NCI-H146 treated with DMSO at 0.1 percent for 48 hours (cell line): ENCODE data around the gene NAV2.
"Not testable (repeated sequence)": the region's sequence is repeated elsewhere in the genome, so short reads cannot be mapped to it uniquely, and the experiment has no call there.

Experiments used
- DNase-seq: peaks from one replicate; lab custom pipeline; 2025; ENCODE audit not compliant: unreplicated experiment; lab: John Stamatoyannopoulos, UW

Gene NAV2

DNA sequence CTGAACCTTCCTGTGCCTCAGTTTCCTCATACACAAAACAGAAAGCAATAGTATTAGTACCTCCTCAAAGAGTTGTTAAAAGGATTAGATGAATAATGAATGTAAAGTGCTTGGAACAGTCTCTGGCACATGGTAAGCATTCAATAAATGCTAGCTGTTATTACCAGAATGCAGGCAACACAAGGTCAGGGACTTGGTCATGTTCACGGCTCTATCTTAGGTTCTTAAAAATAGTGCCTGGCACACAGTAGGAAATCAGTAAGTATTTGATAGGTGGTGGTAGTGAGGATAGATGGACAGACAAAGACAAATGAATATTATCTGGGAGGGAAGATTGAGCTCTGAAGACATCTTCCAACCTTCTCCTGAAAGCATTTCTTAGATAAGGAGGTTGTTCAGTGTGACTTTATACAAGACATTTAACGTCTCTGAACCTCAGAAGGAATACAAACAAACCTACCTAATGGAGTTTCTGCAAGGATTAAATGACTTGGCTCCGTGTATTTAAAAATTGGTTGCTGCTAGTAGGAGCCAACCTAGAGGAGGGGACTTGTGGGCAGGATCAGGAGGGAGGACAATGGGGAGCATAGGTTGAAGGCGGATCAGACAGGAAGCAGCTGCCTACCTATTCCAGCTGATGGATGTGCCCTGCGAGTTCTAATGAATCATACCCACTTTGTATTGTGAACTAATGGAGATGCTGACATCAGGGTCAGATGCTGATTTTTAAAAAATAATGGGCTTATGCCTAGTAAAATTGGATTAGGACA, 353.6 kb downstream of the NAV2 start:
- DNase-seq, result peak; percentile 1

DNA sequence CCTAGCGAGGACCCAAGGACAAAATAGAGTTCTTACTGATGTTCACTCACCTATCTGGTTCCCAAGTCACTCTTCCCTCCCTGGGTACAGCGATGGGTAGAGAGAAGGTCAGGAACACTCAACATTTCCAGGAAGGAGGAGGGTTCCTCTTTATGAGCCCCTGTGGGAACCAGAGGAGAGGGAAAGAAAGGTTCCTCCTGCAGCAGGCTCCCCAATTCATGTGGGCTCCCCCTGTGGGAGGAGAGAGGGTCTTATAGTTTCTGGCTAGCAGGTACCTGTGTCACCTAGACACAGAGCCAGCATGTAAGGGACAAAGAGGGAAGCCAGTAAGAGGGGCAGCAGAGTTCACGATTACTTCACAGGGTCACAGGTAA, 354.1 kb downstream of the NAV2 start:
- DNase-seq, result no peak

- DNase-seq, result no peak
Observed at GRCh38 chr11:20067665-20068064, 355.0 kb downstream of the NAV2 start.

- DNase-seq, result no peak
Observed at GRCh38 chr11:20068691-20069090, 356.1 kb downstream of the NAV2 start.

- peak; percentile 57 for DNase-seq
Observed at GRCh38 chr11:20070459-20070858, 357.8 kb downstream of the NAV2 start.

GRCh38 chr11:20075627-20076026, 363.0 kb downstream of the NAV2 start:
- DNase-seq, result no peak

DNA sequence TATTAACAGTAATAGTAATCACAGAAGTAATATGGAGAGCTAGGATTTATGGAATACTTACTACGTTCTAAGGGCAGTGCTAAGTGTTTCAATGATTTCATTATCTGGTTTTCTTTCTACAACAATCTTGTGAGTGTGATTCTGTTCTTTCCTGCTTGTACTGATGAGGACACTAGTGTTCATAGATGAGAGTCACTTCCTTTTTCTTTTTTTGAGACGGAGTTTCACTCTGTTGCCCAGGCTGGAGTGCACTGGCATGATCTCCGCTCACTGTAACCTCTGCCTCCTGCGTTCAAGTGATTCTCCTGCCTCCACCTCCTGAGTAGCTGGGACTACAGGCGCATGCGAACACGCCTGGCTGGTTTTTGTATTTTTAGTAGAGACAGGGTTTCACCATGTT, 366.2 kb downstream of the NAV2 start:
- DNase-seq, result no peak

GRCh38 chr11:20080032-20080685, 367.5 kb downstream of the NAV2 start:
- no peak for DNase-seq

DNA sequence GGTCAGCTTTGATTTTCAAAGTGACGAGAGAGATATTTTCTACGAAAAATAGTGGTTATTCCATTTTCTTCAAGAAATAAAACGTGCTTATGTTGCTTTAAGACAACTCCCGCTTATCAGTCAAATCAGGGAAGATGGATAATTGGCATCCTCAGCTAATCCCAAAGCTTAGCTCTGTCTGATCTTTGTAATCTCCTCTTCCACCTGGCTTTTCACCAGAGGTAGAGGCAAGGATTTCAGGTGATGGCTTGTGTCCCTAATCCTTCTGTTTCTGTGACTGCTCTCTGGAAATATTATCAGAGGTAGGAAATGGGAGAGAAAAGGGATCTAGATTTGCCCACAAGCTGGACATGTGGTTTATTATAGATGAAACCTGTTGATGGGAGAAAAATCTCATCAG, 368.7 kb downstream of the NAV2 start:
- DNase-seq, result no peak

DNA sequence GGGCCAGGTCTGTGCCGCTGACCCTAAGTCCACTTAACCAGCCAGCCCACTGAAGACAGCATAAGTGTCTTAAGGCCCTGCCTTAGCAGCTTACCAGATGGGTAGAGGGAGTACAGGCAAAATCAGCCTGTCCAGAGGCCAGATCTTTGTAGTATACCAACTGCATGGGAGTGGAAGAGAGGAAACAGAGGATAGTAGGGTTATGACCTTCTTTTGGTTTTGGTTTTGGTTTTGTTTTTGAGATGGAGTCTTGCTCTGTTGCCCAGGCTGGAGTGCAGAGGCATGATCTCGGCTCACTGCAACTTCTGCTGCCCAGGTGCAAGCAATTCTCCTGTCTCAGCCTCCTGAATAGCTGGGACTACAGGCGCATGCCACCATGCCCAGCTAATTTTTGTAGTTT, 371.2 kb downstream of the NAV2 start:
- DNase-seq, result not testable (repeated sequence)

DNA sequence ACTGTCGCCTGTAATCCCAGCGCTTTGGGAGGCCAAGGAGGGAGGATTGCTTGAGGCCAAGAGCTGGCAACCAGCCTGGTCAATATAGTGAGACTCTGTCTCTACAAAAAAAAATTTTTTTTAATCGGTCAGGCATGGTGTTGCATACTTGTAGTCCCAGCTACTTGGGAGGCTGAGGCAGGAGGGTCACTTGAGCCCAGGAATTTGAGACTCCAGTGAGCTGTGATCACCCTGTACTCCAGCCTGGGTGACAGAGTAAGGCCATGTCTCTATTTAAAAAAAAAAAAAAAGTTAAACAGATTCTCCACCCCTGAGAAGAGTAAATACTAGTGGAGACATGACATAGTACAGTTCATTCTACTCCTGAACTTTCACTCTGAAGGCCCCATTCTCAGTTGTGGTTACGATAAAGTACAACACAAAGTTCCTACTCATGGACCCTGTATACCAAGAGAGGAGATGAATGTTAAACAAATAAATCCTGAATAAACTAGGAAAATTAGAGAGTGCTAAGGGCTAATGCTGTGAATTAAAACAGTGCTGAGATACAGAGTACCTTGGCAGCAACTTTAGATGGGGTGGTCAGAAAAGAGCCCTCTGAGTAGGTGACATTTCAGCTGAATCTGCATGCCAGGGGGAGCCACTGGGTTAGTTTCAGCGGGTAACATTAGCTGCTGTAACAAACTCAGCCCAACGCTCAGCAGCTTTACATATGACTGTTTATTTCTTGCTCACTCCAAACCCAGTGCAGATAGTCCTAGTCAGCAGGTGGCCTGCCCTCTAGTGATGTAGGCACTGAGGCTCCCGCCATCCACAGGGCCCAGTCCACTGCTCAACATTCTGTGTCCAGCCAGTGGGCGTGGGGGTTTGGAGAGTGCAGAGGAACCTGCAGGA, 372.5 kb downstream of the NAV2 start:
- DNase-seq, result no peak

GRCh38 chr11:20085918-20086317, 373.3 kb downstream of the NAV2 start:
- DNase-seq, result no peak

DNA sequence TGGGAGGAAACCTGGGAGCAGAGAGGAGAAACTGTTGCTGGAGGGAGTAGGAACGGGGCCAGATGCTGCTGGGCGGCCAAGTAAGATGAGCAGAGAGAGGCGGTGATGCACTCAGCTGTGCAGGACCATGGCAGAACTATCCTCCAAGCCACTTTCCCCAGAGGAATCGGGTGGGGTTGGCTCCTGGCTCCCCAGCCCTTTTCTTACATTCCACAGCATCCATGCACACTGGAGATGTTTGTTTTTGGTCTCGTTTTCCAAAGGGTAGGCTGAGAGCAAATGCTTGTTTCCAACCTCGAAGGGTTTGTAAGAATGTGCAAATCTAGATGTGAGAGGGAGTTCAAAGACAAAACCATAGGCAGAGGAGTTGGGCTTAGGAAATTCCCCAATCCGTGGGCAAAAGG, 374.5 kb downstream of the NAV2 start:
- DNase-seq, result no peak

- no peak for DNase-seq
Observed at GRCh38 chr11:20088397-20089225, 376.0 kb downstream of the NAV2 start.

GRCh38 chr11:20089367-20089766, 376.7 kb downstream of the NAV2 start:
- DNase-seq, result no peak

GRCh38 chr11:20089796-20090653, 377.4 kb downstream of the NAV2 start:
- DNase-seq, result peak; percentile 59

DNA sequence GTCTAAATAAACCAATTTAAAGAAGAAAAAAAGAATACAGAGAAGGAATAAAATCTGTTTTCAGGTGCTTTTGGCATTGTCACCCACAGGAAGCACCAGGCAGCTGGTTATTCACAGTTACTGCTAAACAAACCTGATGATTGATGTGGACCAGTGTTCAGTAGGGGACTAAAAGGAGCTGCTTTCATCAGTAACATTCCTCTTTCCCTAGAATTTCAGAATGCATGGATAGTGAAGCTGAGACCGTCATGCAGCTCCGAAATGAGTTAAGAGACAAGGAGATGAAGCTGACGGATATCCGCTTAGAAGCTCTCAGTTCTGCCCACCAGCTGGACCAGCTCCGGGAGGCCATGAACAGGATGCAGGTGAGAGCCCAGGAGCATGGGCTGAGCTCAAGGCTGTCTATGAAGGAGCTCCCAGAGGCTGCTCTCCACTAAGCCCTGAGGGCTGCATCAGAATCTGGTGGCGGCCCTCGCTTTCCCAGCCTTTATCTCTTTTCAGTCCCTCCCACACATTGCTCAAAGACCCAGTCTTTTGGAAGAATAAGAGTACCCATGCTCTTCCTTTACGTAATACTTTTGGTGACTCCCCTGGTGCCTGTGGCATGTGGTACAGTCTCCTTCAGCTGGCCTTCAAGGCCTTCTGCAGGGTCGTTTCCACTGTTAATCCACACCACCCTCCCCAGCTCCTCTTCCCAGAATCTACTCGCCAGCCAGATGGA, 378.2 kb downstream of the NAV2 start:
- DNase-seq, result peak; percentile 46

DNA sequence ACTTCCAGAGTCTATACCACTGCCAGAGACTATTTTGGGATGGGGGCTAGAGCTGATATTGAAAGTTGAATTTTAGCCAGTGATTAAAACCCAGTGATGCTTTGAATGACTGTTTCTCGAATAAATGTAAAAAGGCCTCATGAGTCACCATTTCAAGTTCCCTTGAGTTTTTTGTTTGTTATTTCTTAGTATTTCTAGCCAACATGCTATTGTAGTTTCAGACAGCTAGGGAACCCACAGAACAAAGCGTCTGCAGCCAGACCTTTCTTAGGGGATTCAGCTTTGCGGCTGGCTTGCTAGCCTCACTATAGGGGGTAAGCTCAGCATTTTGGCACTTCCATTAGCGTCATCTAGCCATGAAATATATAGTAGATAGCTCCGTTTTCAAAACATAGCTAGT, 381.1 kb downstream of the NAV2 start:
- no peak for DNase-seq

DNA sequence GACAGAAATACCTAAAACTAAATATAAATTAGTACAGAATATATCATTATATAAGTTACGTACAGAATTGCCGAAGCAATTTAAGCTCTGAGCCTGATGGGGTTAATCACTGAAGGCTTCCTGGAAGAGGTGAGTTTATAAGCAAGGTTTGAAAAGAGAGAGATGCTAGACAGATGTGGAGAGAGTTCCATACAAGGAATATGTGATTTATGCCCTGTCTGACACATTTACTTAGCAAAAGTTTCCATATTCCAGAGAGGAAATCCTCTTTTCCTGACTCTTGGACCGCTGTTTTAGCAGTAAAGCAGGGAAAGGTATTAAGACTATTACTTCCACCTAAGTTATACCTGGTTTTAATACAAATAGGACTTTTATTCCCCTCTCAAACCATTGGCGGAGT, 382.6 kb downstream of the NAV2 start:
- DNase-seq, result no peak
